GM21367 (cell line): ENCODE measurements around the gene ERCC1.
A peak's percentile ranks its signal among the peaks of the same experiment; 100 is the strongest.

Source experiments
- ATAC-seq: cut with Tn5 transposase; IDR thresholded peaks from one replicate; pipeline ENCODE4 v1.9.1; 2021; ENCODE audit not compliant: unreplicated experiment

Gene ERCC1

GRCh38 chr19:45406226-45407090 is 17.3 kb downstream of the ERCC1 start, which contains the start of gene POLR1G:
Gene POLR1G (plus strand): TSS chr19:45406644. CDS start chr19:45406697, 53 bp downstream.
- peak; percentile 62 for ATAC-seq

- ATAC-seq: peak; percentile 29
Measured at GRCh38 chr19:45405435-45406225, 18.1 kb downstream of the ERCC1 start.

- no peak for ATAC-seq
Measured at GRCh38 chr19:45404557-45405434, 18.9 kb downstream of the ERCC1 start, which contains the start of gene PPP1R13L. Gene PPP1R13L (minus strand): TSS chr19:45405069. CDS start chr19:45398318, 6,751 bp downstream.

- no peak for ATAC-seq
Measured at GRCh38 chr19:45403781-45404556, 19.7 kb downstream of the ERCC1 start.

- no peak for ATAC-seq
Measured at GRCh38 chr19:45403272-45403671, 20.4 kb downstream of the ERCC1 start.

GRCh38 chr19:45402298-45403061 is 21.2 kb downstream of the ERCC1 start:
- no peak for ATAC-seq

- ATAC-seq: no peak
Measured at GRCh38 chr19:45401815-45402214, 21.9 kb downstream of the ERCC1 start.

- ATAC-seq: no peak
Measured at GRCh38 chr19:45400192-45400591, 23.5 kb downstream of the ERCC1 start.

GRCh38 chr19:45395821-45396617 is 27.7 kb downstream of the ERCC1 start:
- no peak for ATAC-seq

- ATAC-seq: no peak
Measured at GRCh38 chr19:45391871-45392665, 31.6 kb downstream of the ERCC1 start.

GRCh38 chr19:45391346-45391745 is 32.4 kb downstream of the ERCC1 start:
- no peak for ATAC-seq

GRCh38 chr19:45385392-45386221 is 38.1 kb downstream of the ERCC1 start:
- no peak for ATAC-seq

GRCh38 chr19:45382426-45382825 is 41.3 kb downstream of the ERCC1 start:
- ATAC-seq: no peak

GRCh38 chr19:45380107-45380506 is 43.6 kb downstream of the ERCC1 start:
- no peak for ATAC-seq

- ATAC-seq: no peak
Measured at GRCh38 chr19:45376045-45376724, 47.5 kb downstream of the ERCC1 start.
